Measurements from ENCODE around the gene ARL11. TPM values are rescaled to one million over a fixed set of nuclear protein-coding genes. Genes with fewer than 3 reads are reported as not detected.

ARL11 gene
- total and polyA plus RNA-seq, 2 donors (not counting 1 experiment from before 2014, with no cell fraction given), result not detected

GRCh38 chr13:49654011-49654410 lies 25.7 kb downstream of the ARL11 start:
- TF ChIP-seq EZH2 (IDR thresholded peaks at IDR 0.05; ENCODE audit: low read length, missing control alignments), result no peak
- TF ChIP-seq, protein P1, sequence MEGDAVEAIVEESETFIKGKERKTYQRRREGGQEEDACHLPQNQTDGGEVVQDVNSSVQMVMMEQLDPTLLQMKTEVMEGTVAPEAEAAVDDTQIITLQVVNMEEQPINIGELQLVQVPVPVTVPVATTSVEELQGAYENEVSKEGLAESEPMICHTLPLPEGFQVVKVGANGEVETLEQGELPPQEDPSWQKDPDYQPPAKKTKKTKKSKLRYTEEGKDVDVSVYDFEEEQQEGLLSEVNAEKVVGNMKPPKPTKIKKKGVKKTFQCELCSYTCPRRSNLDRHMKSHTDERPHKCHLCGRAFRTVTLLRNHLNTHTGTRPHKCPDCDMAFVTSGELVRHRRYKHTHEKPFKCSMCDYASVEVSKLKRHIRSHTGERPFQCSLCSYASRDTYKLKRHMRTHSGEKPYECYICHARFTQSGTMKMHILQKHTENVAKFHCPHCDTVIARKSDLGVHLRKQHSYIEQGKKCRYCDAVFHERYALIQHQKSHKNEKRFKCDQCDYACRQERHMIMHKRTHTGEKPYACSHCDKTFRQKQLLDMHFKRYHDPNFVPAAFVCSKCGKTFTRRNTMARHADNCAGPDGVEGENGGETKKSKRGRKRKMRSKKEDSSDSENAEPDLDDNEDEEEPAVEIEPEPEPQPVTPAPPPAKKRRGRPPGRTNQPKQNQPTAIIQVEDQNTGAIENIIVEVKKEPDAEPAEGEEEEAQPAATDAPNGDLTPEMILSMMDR (conservative IDR thresholded peaks at IDR 0.05 in 1 of 2, IDR thresholded peaks at IDR 0.05 in 1 of 2; ENCODE audit: low read depth in 1 of 2, low read length in 2 of 2), result no peak
- Histone ChIP-seq H3K9ac (ENCODE audit: insufficient read depth, low read length) (no peak overlapping the region), H3K27me3 (ENCODE audit: control insufficient read depth, insufficient read depth, low read length) (no peaks in the 10 kb centered on the region), H3K27ac (ENCODE audit: insufficient read depth, low read length) (no peak overlapping the region), H3K4me1 (ENCODE audit: control insufficient read depth, extremely low read depth, insufficient read depth, low read length) (peaks cover 8% of the 10 kb centered on the region), H3K4me2 (ENCODE audit: extremely low read depth, insufficient read depth, low read length) (no peak overlapping the region), H3K4me3 (replicated peaks in 1 of 4; ENCODE audit: control extremely low read depth in 1 of 4, insufficient read depth in 1 of 4, low read depth in 3 of 4, low read length in 4 of 4) (no peak overlapping the region), H3K9me3 (ENCODE audit: control insufficient read depth, insufficient read depth, low read depth, low read length) (no peaks in the 10 kb centered on the region), H4K20me1 (ENCODE audit: control insufficient read depth, extremely low read depth, insufficient read depth, low read length) (no peaks in the 10 kb centered on the region), H2AFZ (ENCODE audit: low read length) (no peak overlapping the region), H3K79me2 (ENCODE audit: control insufficient read depth, insufficient read depth, low read length) (no peaks in the 10 kb centered on the region), H3K36me3 (ENCODE audit: control insufficient read depth, insufficient read depth, low read length) (no peaks in the 10 kb centered on the region)
- DNase-seq (ENCODE audit: low read depth in 2 of 2), result no peak

- Histone ChIP-seq H3K4me1 (ENCODE audit: control insufficient read depth, extremely low read depth, insufficient read depth, low read length) (peaks cover 2% of the 10 kb centered on the region), H3K27me3 (ENCODE audit: control insufficient read depth, insufficient read depth, low read length) (no peaks in the 10 kb centered on the region), H3K27ac (ENCODE audit: insufficient read depth, low read length) (no peak overlapping the region), H3K79me2 (ENCODE audit: control insufficient read depth, insufficient read depth, low read length) (no peaks in the 10 kb centered on the region), H3K4me3 (replicated peaks in 1 of 4; ENCODE audit: control extremely low read depth in 1 of 4, insufficient read depth in 1 of 4, low read depth in 3 of 4, low read length in 4 of 4) (no peak overlapping the region), H4K20me1 (ENCODE audit: control insufficient read depth, extremely low read depth, insufficient read depth, low read length) (no peaks in the 10 kb centered on the region), H3K4me2 (ENCODE audit: extremely low read depth, insufficient read depth, low read length) (no peak overlapping the region), H3K9me3 (ENCODE audit: control insufficient read depth, insufficient read depth, low read depth, low read length) (no peaks in the 10 kb centered on the region), H2AFZ (ENCODE audit: low read length) (no peak overlapping the region), H3K36me3 (ENCODE audit: control insufficient read depth, insufficient read depth, low read length) (peaks cover 3% of the 10 kb centered on the region), H3K9ac (ENCODE audit: insufficient read depth, low read length) (no peak overlapping the region)
- no peak for TF ChIP-seq EZH2 (IDR thresholded peaks at IDR 0.05; ENCODE audit: low read length, missing control alignments)
- TF ChIP-seq, protein P1 (conservative IDR thresholded peaks at IDR 0.05 in 1 of 2, IDR thresholded peaks at IDR 0.05 in 1 of 2; ENCODE audit: low read depth in 1 of 2, low read length in 2 of 2), result no peak
- DNase-seq (ENCODE audit: low read depth in 2 of 2), result peak in 1 of 2 donors; percentile 11
Observed at GRCh38 chr13:49655906-49656305, 27.6 kb downstream of the ARL11 start.

DNA sequence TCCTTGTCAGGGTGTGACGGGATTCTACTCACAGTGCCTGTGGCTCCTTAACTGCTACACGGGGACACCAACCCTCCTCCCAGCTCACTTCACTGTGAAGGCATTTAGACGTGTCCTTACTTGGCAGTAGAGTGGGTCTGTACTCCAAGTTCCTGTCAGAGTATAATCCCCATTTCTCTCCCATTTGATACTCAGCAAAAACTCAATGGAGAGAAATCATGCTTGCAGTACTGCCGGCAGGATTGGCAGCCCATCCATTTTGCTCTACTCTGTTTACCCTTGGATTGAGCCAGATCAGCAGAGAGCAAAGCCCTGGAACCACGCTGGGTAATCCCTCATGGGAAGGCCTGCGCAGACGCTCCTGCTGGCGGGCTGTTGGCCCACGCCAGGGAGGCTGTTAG lies 28.9 kb downstream of the ARL11 start:
- Histone ChIP-seq H4K20me1 (ENCODE audit: control insufficient read depth, extremely low read depth, insufficient read depth, low read length) (no peaks in the 10 kb centered on the region), H3K4me1 (ENCODE audit: control insufficient read depth, extremely low read depth, insufficient read depth, low read length) (peaks cover 2% of the 10 kb centered on the region), H3K9ac (ENCODE audit: insufficient read depth, low read length) (no peak overlapping the region), H3K79me2 (ENCODE audit: control insufficient read depth, insufficient read depth, low read length) (no peaks in the 10 kb centered on the region), H3K27me3 (ENCODE audit: control insufficient read depth, insufficient read depth, low read length) (no peaks in the 10 kb centered on the region), H3K9me3 (ENCODE audit: control insufficient read depth, insufficient read depth, low read depth, low read length) (no peaks in the 10 kb centered on the region), H3K4me3 (replicated peaks in 1 of 4; ENCODE audit: control extremely low read depth in 1 of 4, insufficient read depth in 1 of 4, low read depth in 3 of 4, low read length in 4 of 4) (no peak overlapping the region), H2AFZ (ENCODE audit: low read length) (no peak overlapping the region), H3K27ac (ENCODE audit: insufficient read depth, low read length) (no peak overlapping the region), H3K4me2 (ENCODE audit: extremely low read depth, insufficient read depth, low read length) (no peak overlapping the region), H3K36me3 (ENCODE audit: control insufficient read depth, insufficient read depth, low read length) (peaks cover 3% of the 10 kb centered on the region)
- no peak for DNase-seq (ENCODE audit: low read depth in 2 of 2)
- no peak for TF ChIP-seq EZH2 (IDR thresholded peaks at IDR 0.05; ENCODE audit: low read length, missing control alignments)
- TF ChIP-seq, protein P1 (conservative IDR thresholded peaks at IDR 0.05 in 1 of 2, IDR thresholded peaks at IDR 0.05 in 1 of 2; ENCODE audit: low read depth in 1 of 2, low read length in 2 of 2), result no peak
